22Rv1 (cell line): ENCODE results near the gene TMPRSS7.

ENCODE experiments used
- CTCF ChIP-seq: fragments of 450-650 bp; IDR thresholded peaks from 2 replicates; pipeline ENCODE4 v1.5.1; 2017; ENCODE audit warnings: mild to moderate bottlenecking
- ZFX ChIP-seq: fragments of 450-650 bp; IDR thresholded peaks from 2 replicates; pipeline ENCODE4 v1.6.1; 2017; ENCODE audit warnings: antibody characterized with exemption, borderline replicate concordance

- no peak for TF ChIP-seq CTCF
- no peak for TF ChIP-seq ZFX
Measured at GRCh38 chr3:112011376-112011940, 23.1 kb upstream of the TMPRSS7 start.
